ENCODE data around the gene HELZ. TPM values are rescaled to one million over a fixed set of nuclear protein-coding genes. Genes with fewer than 3 reads are reported as not detected.
"Not testable (repeated sequence)": the region's sequence is repeated elsewhere in the genome, so short reads cannot be mapped to it uniquely, and the experiment has no call there.

HELZ gene
- total RNA-seq, 1 donor from 2014 or later = 39.1 TPM

DNA sequence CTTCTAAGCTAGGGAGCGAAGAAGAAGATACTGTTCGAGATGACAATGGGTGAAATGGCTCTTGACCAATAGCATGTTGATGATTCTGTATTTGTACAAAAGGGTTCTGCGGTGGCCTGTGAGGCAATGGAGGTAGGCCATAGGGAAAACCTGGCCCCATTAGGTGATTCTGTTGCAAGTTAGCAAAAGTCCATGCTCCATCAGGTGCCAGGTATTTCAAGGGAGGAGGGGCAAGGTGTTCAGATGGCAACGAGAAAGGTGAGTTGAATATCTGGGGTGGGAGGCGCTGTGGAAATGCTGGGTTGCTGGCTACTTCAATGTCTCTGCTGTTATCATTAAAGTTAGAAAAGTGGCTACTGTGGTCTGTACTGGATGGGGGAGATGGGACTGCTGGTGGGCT is 137.8 kb downstream of the HELZ start:
- Mint-ChIP-seq H3K27ac (ENCODE audit: unreplicated experiment) (peak overlapping the region; percentile 4), H3K4me3 (no peak overlapping the region), H3K4me1 (no peaks in the 10 kb centered on the region), H3K9me3 (no peaks in the 10 kb centered on the region), H3K36me3 (ENCODE audit: low read depth) (peaks cover 17% of the 10 kb centered on the region), H3K27me3 (ENCODE audit: low read depth) (no peaks in the 10 kb centered on the region)
- DNase-seq (ENCODE audit: low read depth, low spot score) = no peak
- TF ChIP-seq, protein P1, sequence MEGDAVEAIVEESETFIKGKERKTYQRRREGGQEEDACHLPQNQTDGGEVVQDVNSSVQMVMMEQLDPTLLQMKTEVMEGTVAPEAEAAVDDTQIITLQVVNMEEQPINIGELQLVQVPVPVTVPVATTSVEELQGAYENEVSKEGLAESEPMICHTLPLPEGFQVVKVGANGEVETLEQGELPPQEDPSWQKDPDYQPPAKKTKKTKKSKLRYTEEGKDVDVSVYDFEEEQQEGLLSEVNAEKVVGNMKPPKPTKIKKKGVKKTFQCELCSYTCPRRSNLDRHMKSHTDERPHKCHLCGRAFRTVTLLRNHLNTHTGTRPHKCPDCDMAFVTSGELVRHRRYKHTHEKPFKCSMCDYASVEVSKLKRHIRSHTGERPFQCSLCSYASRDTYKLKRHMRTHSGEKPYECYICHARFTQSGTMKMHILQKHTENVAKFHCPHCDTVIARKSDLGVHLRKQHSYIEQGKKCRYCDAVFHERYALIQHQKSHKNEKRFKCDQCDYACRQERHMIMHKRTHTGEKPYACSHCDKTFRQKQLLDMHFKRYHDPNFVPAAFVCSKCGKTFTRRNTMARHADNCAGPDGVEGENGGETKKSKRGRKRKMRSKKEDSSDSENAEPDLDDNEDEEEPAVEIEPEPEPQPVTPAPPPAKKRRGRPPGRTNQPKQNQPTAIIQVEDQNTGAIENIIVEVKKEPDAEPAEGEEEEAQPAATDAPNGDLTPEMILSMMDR (conservative IDR thresholded peaks at IDR 0.05) = no peak

DNA sequence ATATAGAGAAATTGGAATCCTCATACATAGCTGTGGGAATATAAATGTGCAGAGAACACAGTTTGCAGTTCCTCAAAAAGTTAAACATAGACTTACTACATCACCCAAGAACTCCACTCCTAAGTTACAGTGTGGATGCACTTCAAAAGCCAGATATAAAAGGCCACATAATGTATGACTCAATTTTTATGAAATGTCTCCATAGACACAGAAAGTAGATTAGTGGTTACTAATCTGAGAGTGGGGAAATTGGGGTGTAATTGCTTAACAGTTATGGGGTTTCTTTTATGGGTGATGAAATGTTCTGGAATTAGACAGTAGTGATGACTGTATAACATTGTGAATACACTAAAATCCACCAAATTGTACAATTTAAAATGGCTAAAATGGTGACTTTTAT is 139.8 kb downstream of the HELZ start:
- Mint-ChIP-seq H3K36me3 (ENCODE audit: low read depth) (peaks cover 22% of the 10 kb centered on the region), H3K27me3 (ENCODE audit: low read depth) (no peaks in the 10 kb centered on the region), H3K9me3 (no peaks in the 10 kb centered on the region), H3K27ac (ENCODE audit: unreplicated experiment) (no peak overlapping the region), H3K4me3 (no peak overlapping the region), H3K4me1 (no peaks in the 10 kb centered on the region)
- TF ChIP-seq, protein P1 (conservative IDR thresholded peaks at IDR 0.05) = no peak
- no peak for DNase-seq (ENCODE audit: low read depth, low spot score)

DNA sequence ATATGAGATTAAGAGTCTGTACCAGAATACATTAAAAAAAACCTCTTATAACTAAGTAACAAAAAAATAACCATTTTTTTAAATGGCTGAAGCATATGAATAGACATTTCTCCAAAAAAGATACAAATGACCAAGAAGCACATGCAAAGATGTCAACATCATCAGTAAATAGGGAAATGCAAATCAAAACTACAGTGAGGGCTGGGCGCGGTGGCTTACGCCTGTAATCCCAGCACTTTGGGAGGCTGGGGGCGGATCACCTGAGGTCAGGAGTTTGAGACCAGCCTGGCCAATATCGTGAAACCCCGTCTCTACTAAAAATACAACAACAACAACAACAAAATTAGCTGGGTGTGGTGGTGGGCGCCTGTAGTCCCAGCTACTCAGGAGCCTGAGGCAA is 140.4 kb downstream of the HELZ start:
- not testable (repeated sequence) for DNase-seq (ENCODE audit: low read depth, low spot score); H3K4me1 Mint-ChIP-seq; H3K9me3 Mint-ChIP-seq; H3K4me3 Mint-ChIP-seq; H3K27me3 Mint-ChIP-seq (ENCODE audit: low read depth); H3K27ac Mint-ChIP-seq (ENCODE audit: unreplicated experiment)
- H3K36me3 Mint-ChIP-seq (ENCODE audit: low read depth) = peaks cover 22% of the 10 kb centered on the region

DNA sequence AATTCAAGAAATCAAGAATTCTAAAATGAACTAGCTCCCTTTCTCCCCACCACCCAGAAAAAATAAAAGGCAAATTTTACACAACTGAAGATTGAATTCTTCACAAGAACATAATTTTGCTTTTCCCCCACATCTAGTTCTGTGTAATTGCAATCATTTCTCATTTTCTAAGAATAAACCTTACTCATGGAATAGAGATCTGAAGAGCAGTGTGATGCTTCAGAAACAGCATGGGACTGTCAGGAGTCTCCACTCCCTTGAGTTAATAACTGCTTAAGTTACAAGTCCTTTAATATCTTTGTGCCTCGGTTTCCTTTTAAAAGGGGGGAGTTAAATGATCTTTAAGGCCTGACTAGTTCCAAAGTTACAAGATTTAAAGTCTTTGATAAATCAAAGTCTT is 147.0 kb downstream of the HELZ start:
- Mint-ChIP-seq H3K9me3 (no peaks in the 10 kb centered on the region), H3K36me3 (ENCODE audit: low read depth) (peaks cover 10% of the 10 kb centered on the region), H3K4me3 (no peak overlapping the region), H3K27me3 (ENCODE audit: low read depth) (no peaks in the 10 kb centered on the region), H3K4me1 (no peaks in the 10 kb centered on the region), H3K27ac (ENCODE audit: unreplicated experiment) (no peak overlapping the region)
- TF ChIP-seq, protein P1 (conservative IDR thresholded peaks at IDR 0.05) = no peak
- DNase-seq (ENCODE audit: low read depth, low spot score) = no peak

DNA sequence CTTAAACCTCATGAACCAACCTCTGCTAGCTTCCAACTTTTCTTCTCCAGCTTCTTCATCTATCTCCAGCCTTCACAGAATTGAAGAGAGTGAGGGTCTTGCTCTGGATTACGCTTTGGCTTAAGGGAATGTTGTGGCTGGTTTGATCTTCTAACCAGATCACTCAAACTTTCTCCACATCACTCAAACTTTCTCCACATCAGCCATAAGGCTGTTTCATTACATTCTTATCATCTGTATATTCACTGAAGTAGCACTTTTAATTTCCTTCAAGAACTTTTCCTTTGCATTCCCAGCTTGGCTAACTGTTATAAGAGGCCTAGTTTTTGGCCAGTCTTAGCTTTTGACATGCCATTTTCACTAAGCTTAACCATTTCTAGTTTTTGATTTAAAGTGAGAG is 148.4 kb downstream of the HELZ start:
- H3K36me3 Mint-ChIP-seq (ENCODE audit: low read depth) = peaks cover 7% of the 10 kb centered on the region
- H3K27me3 Mint-ChIP-seq (ENCODE audit: low read depth) = no peaks in the 10 kb centered on the region
- H3K4me3 Mint-ChIP-seq = no peak overlapping the region
- no peaks in the 10 kb centered on the region for H3K4me1 Mint-ChIP-seq
- TF ChIP-seq, protein P1 (conservative IDR thresholded peaks at IDR 0.05) = no peak
- H3K27ac Mint-ChIP-seq (ENCODE audit: unreplicated experiment) = no peak overlapping the region
- no peak for DNase-seq (ENCODE audit: low read depth, low spot score)
- no peaks in the 10 kb centered on the region for H3K9me3 Mint-ChIP-seq

DNA sequence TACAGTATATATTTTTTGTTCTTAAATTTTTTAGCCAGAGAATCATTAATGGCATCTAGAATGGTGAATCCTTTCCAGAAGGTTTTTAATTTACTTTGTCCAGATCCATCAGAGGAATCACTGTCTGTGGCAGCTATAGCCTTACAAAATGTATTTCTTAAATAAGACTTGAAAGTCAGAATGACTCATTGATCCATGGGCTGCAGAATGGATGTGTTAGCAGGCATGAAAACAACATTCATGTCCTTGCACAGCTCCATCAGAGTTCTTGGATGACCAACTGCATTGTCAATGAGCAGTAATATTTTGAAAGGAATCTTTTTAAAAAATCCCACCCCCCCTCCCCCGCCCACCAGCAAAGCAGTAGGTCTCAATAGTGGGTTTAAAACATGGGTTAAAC is 149.2 kb downstream of the HELZ start:
- no peak overlapping the region for H3K4me3 Mint-ChIP-seq
- H3K36me3 Mint-ChIP-seq (ENCODE audit: low read depth) = peaks cover 7% of the 10 kb centered on the region
- H3K9me3 Mint-ChIP-seq = no peaks in the 10 kb centered on the region
- no peaks in the 10 kb centered on the region for H3K4me1 Mint-ChIP-seq
- TF ChIP-seq, protein P1 (conservative IDR thresholded peaks at IDR 0.05) = no peak
- no peaks in the 10 kb centered on the region for H3K27me3 Mint-ChIP-seq (ENCODE audit: low read depth)
- no peak for DNase-seq (ENCODE audit: low read depth, low spot score)
- no peak overlapping the region for H3K27ac Mint-ChIP-seq (ENCODE audit: unreplicated experiment)

DNA sequence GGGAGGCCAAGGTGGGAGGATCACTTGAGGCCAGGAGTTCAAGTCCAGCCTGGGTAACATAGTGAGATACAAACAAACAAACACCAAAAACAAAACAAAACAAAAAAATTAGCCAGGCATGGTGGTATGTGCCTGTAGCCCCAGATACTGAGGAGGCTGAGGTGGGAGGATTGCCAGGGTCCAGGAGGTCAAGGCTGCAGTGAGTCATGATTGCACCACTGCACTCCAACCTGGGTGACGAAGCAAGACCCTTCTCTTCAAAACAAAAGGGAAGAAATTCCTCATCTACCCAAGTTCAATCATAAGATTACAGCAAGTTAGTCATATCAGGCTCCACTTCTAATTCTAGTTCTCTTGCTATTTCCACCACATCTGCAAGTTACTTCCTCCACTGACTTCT is 149.7 kb downstream of the HELZ start:
- H3K4me3 Mint-ChIP-seq; H3K27me3 Mint-ChIP-seq (ENCODE audit: low read depth); H3K4me1 Mint-ChIP-seq: not testable (repeated sequence)

More for the DNA sequence above, 149.7 kb downstream of the HELZ start:
- H3K27ac Mint-ChIP-seq (ENCODE audit: unreplicated experiment); H3K36me3 Mint-ChIP-seq (ENCODE audit: low read depth); H3K9me3 Mint-ChIP-seq; DNase-seq (ENCODE audit: low read depth, low spot score): not testable (repeated sequence)
